MM.1S (cell line): ENCODE results near the gene PAPSS1.
A peak's percentile ranks its signal among the peaks of the same experiment; 100 is the strongest.

Source experiments
- DNase-seq: peaks from one replicate; pipeline ENCODE4 v3.0.0-alpha.2; 2015
- H2AFZ ChIP-seq: fragments of 300-600 bp; sonication (generic); 2 replicates; pipeline ENCODE4 v1.6.0; 2016; ENCODE audit warnings: antibody characterized with exemption, low read length
- H3F3A ChIP-seq: fragments of 300-600 bp; sonication (generic); 2 replicates; pipeline ENCODE4 v1.6.1; 2016; ENCODE audit warnings: mild to moderate bottlenecking, antibody characterized with exemption, low read length, moderate library complexity, mixed read lengths; ENCODE audit not compliant: insufficient read depth
- H3K27ac ChIP-seq: fragments of 300-600 bp; sonication (generic); 2 replicates; pipeline ENCODE4 v1.5.1; 2016; ENCODE audit warnings: mild to moderate bottlenecking, low read length
- H3K27me3 ChIP-seq: fragments of 300-600 bp; sonication (generic); replicated peaks from 2 replicates; pipeline ENCODE4 v1.6.0; 2016; ENCODE audit warnings: low read length; ENCODE audit not compliant: insufficient read depth
- H3K36me3 ChIP-seq: fragments of 300-600 bp; sonication (generic); replicated peaks from 2 replicates; pipeline ENCODE4 v1.6.1; 2016; ENCODE audit warnings: mild to moderate bottlenecking, low read length, mixed read lengths; ENCODE audit not compliant: insufficient read depth
- H3K4me1 ChIP-seq: fragments of 300-600 bp; sonication (generic); 2 replicates; pipeline ENCODE4 v1.6.1; 2016; ENCODE audit warnings: low read length, mixed read lengths
- H3K4me2 ChIP-seq: fragments of 300-600 bp; sonication (generic); 2 replicates; pipeline ENCODE4 v1.6.0; 2016; ENCODE audit warnings: low read depth, low read length
- H3K4me3 ChIP-seq: fragments of 300-600 bp; sonication (generic); 2 replicates; pipeline ENCODE4 v1.5.1; 2016; ENCODE audit warnings: low read length, mixed read lengths
- H3K79me2 ChIP-seq: fragments of 300-600 bp; sonication (generic); 2 replicates; pipeline ENCODE4 v1.6.1; 2016; ENCODE audit warnings: mixed run types, low read length, mixed read lengths
- H3K9ac ChIP-seq: fragments of 300-600 bp; sonication (generic); 2 replicates; pipeline ENCODE4 v1.6.1; 2016; ENCODE audit warnings: low read length, mixed read lengths
- H3K9me2 ChIP-seq: fragments of 300-600 bp; sonication (generic); replicated peaks from 2 replicates; pipeline ENCODE4 v1.6.1; 2016; ENCODE audit warnings: mild to moderate bottlenecking, low read length, mixed read lengths; ENCODE audit not compliant: insufficient read depth
- H3K9me3 ChIP-seq: fragments of 300-600 bp; sonication (generic); replicated peaks from 2 replicates; pipeline ENCODE4 v1.6.1; 2016; ENCODE audit warnings: mild to moderate bottlenecking, low read length, mixed read lengths; ENCODE audit not compliant: insufficient read depth
- H4K20me1 ChIP-seq: fragments of 300-600 bp; sonication (generic); 2 replicates; pipeline ENCODE4 v1.6.1; 2016; ENCODE audit warnings: mild to moderate bottlenecking, low read length, moderate library complexity, mixed read lengths; ENCODE audit not compliant: insufficient read depth
- EZH2 ChIP-seq: fragments of 300-600 bp; sonication (generic); optimal IDR thresholded peaks from 2 replicates; pipeline ENCODE3; 2017; ENCODE audit warnings: low read depth, mild to moderate bottlenecking, antibody characterized with exemption, low read length, mixed read lengths
- EZH2phosphoT487 ChIP-seq: fragments of 300-600 bp; sonication (generic); IDR thresholded peaks from 2 replicates; pipeline ENCODE4 v1.6.1; 2018; ENCODE audit warnings: antibody characterized with exemption, low read length
- TF ChIP-seq, protein P1 (sequence below): fragments of 300-600 bp; sonication (generic); IDR thresholded peaks from 2 replicates; pipeline ENCODE4 v1.5.1; 2016; ENCODE audit warnings: antibody characterized with exemption, low read length, mixed read lengths

PAPSS1 gene

DNA sequence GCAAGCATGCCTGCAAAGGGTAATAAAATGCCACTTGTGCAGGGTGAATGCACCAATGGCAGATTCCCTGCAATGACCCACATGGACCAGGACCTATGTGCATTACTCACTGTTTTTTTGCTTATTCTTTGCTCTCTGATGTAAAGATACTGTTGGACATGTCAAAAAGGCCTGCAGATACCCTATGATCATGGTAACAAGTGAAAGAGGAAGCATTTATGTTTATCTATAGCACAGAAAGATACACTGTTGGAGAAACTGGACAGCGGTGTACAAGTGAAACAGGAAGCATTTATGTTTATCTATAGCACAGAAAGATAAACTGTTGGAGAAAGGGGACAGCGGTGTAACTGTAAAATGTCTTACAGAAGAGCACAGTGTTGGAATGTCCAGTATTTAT, 127.5 kb downstream of the PAPSS1 start:
- Histone ChIP-seq H3K9me2 (no peaks in the 10 kb centered on the region), H3K27me3 (no peaks in the 10 kb centered on the region), H3K36me3 (no peaks in the 10 kb centered on the region), H3K9ac (no peak overlapping the region), H3K4me1 (peaks cover 12% of the 10 kb centered on the region), H3K79me2 (no peaks in the 10 kb centered on the region), H3K4me2 (peak overlapping the region; percentile 67; the same call in 1 of the 2 replicates), H3K9me3 (no peaks in the 10 kb centered on the region), H2AFZ (peak overlapping the region; percentile 42), H3F3A (peaks cover 3% of the 10 kb centered on the region; the same call in 1 of the 2 replicates), H3K4me3 (no peak overlapping the region; the same call in 1 of the 2 replicates), H4K20me1 (no peaks in the 10 kb centered on the region), H3K27ac (peak overlapping the region; percentile 44; the same call in 1 of the 2 replicates)
- DNase-seq = peak; percentile 38
- TF ChIP-seq EZH2phosphoT487 = no peak
- no peak for TF ChIP-seq EZH2
- TF ChIP-seq, protein P1, sequence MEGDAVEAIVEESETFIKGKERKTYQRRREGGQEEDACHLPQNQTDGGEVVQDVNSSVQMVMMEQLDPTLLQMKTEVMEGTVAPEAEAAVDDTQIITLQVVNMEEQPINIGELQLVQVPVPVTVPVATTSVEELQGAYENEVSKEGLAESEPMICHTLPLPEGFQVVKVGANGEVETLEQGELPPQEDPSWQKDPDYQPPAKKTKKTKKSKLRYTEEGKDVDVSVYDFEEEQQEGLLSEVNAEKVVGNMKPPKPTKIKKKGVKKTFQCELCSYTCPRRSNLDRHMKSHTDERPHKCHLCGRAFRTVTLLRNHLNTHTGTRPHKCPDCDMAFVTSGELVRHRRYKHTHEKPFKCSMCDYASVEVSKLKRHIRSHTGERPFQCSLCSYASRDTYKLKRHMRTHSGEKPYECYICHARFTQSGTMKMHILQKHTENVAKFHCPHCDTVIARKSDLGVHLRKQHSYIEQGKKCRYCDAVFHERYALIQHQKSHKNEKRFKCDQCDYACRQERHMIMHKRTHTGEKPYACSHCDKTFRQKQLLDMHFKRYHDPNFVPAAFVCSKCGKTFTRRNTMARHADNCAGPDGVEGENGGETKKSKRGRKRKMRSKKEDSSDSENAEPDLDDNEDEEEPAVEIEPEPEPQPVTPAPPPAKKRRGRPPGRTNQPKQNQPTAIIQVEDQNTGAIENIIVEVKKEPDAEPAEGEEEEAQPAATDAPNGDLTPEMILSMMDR = no peak

DNA sequence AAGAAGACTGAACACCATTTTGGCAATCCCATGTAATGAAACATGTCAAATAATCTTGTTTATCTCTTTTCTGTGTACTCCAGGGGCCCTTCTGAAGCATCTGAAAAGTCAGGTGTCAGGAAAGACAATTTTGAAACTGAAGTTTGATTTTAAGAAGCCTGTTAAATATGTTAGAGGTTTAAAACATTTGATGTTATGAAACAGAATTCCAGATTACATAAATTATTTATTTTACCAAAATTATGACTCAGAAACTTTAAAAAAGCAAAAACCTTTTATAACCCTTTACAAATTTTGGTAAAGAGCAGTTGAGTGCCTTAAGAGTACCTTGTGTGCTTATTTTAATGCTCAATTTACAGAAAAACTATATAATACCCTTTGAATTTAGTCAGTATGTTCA, 130.8 kb downstream of the PAPSS1 start:
- no peaks in the 10 kb centered on the region for H3K9me3 ChIP-seq
- H3K9ac ChIP-seq = no peak overlapping the region
- no peak overlapping the region for H3K27ac ChIP-seq
- no peak overlapping the region for H2AFZ ChIP-seq
- H3K4me2 ChIP-seq = no peak overlapping the region
- H3F3A ChIP-seq = peaks cover 3% of the 10 kb centered on the region; the same call in 1 of the 2 replicates
- H3K27me3 ChIP-seq = no peaks in the 10 kb centered on the region
- H3K9me2 ChIP-seq = no peaks in the 10 kb centered on the region
- no peaks in the 10 kb centered on the region for H3K79me2 ChIP-seq
- no peak overlapping the region for H3K4me3 ChIP-seq
- TF ChIP-seq EZH2 (no peak), EZH2phosphoT487 (no peak)
- TF ChIP-seq, protein P1 = no peak
- DNase-seq = no peak
- H3K4me1 ChIP-seq = peaks cover 12% of the 10 kb centered on the region
- no peaks in the 10 kb centered on the region for H3K36me3 ChIP-seq
- H4K20me1 ChIP-seq = no peaks in the 10 kb centered on the region

DNA sequence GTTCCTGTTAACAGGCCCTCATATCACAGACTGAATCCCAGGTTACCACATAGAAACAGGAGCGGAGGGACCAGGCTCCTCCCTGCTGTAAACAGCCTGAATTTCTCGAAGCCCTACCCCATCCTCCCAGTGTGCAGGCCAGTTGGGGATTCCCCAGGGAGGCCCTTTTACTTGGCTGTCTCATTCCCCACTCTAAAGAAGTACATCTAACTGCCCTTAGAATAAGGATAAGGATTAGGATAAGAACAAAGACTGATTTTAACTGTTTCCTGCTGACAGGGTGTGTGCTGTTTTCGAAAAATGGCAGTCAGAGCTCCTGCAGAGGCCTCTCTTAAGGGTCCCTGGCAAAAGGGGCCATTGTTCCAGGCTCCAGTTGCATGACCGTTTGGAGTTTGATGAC, 133.7 kb downstream of the PAPSS1 start:
- Histone ChIP-seq H3K9ac (no peak overlapping the region), H3K4me3 (no peak overlapping the region), H3K27me3 (no peaks in the 10 kb centered on the region), H3K4me2 (no peak overlapping the region), H3K9me3 (no peaks in the 10 kb centered on the region), H3K79me2 (no peaks in the 10 kb centered on the region), H3K4me1 (peaks cover 10% of the 10 kb centered on the region), H4K20me1 (no peaks in the 10 kb centered on the region), H3K27ac (no peak overlapping the region), H3K9me2 (no peaks in the 10 kb centered on the region), H3K36me3 (no peaks in the 10 kb centered on the region), H2AFZ (no peak overlapping the region), H3F3A (no peaks in the 10 kb centered on the region)
- DNase-seq = no peak
- TF ChIP-seq EZH2phosphoT487 = no peak
- TF ChIP-seq EZH2 = no peak
- TF ChIP-seq, protein P1 = no peak
